CD14-positive monocyte (primary cell): ENCODE measurements around the gene AAGAB. TPM values are rescaled to one million over a fixed set of nuclear protein-coding genes. Genes with fewer than 3 reads are reported as not detected.

Experiments
- DNase-seq, 3 donors: peaks; one replicate each; pipeline ENCODE4 v3.0.0-alpha.2; 2011 to 2022
- H2AFZ ChIP-seq: 2 replicates; pipeline ENCODE4 v1.6.0; 2012; ENCODE audit warnings: mild to moderate bottlenecking, low read depth, low read length, inconsistent platforms; ENCODE audit not compliant: insufficient read depth, poor library complexity, severe bottlenecking
- H3K27ac ChIP-seq, 2 donors: 1 replicate in 1 of 2; 2 replicates in 1 of 2; pipeline ENCODE4 v1.5.1; 2012 to 2013; ENCODE audit warnings: low read length in 2 of 2, control low read depth in 1 of 2, inconsistent platforms in 1 of 2, low read depth in 1 of 2, mild to moderate bottlenecking in 1 of 2
- H3K27me3 ChIP-seq, 2 donors: one replicate each; pipeline versions ENCODE4 v1.6.0 to v1.6.1; 2011 to 2013; ENCODE audit warnings: low read length in 2 of 2; ENCODE audit not compliant: control insufficient read depth in 2 of 2, insufficient read depth in 2 of 2
- H3K36me3 ChIP-seq, 2 donors: replicated peaks in 1 of 2; 1 replicate in 1 of 2; 2 replicates in 1 of 2; pipeline versions ENCODE4 v1.5.1 to v1.6.1; 2012 to 2013; ENCODE audit warnings: low read length in 2 of 2, control low read depth in 1 of 2, inconsistent platforms in 1 of 2, mild to moderate bottlenecking in 1 of 2; ENCODE audit not compliant: insufficient read depth in 2 of 2, control insufficient read depth in 1 of 2
- H3K4me1 ChIP-seq, 2 donors: 1 replicate in 1 of 2; 2 replicates in 1 of 2; pipeline versions ENCODE4 v1.5.1 to v1.6.1; 2012 to 2013; ENCODE audit warnings: low read length in 2 of 2, control low read depth in 1 of 2, inconsistent platforms in 1 of 2, mild to moderate bottlenecking in 1 of 2, moderate library complexity in 1 of 2; ENCODE audit not compliant: insufficient read depth in 2 of 2, control insufficient read depth in 1 of 2
- H3K4me2 ChIP-seq: replicated peaks from 2 replicates; pipeline ENCODE3; 2012; ENCODE audit warnings: low read length, moderate library complexity, mild to moderate bottlenecking; ENCODE audit not compliant: poor library complexity, severe bottlenecking; ENCODE audit errors: extremely low read depth
- H3K4me3 ChIP-seq, 3 experiments: fragments of 200-600 bp in 1 of 3; sonication (generic) in 1 of 3; replicated peaks in 1 of 3; 1 replicate in 2 of 3; 2 replicates in 1 of 3; pipeline ENCODE4 v1.5.1; 2011 to 2013; ENCODE audit warnings: low read length in 3 of 3, mild to moderate bottlenecking in 3 of 3, control low read depth in 2 of 3, low read depth in 2 of 3, inconsistent platforms in 1 of 3, moderate library complexity in 1 of 3
- H3K79me2 ChIP-seq: 2 replicates; pipeline ENCODE4 v1.6.0; 2012; ENCODE audit warnings: mild to moderate bottlenecking, control low read depth, inconsistent platforms, low read length, moderate library complexity; ENCODE audit not compliant: insufficient read depth
- H3K9ac ChIP-seq: 2 replicates; pipeline ENCODE4 v1.6.0; 2017; ENCODE audit warnings: low read length, mild to moderate bottlenecking; ENCODE audit not compliant: insufficient read depth, poor library complexity, severe bottlenecking
- H3K9me3 ChIP-seq, 2 donors: replicated peaks in 1 of 2; 1 replicate in 1 of 2; 2 replicates in 1 of 2; pipeline versions ENCODE4 v1.5.1 to v1.6.1; 2012 to 2013; ENCODE audit warnings: low read length in 2 of 2, control low read depth in 1 of 2; ENCODE audit not compliant: control insufficient read depth in 1 of 2, insufficient read depth in 1 of 2
- H4K20me1 ChIP-seq: 2 replicates; pipeline ENCODE4 v1.6.0; 2012; ENCODE audit warnings: mild to moderate bottlenecking, low read length, control low read depth, moderate library complexity; ENCODE audit not compliant: insufficient read depth
- H3K27ac Mint-ChIP-seq, 7 donors: one replicate each; pipeline ENCODE4 v1.8.0; 2020; ENCODE audit warnings: mild to moderate bottlenecking in 7 of 7, mixed read lengths in 7 of 7, moderate library complexity in 6 of 7, inconsistent platforms in 2 of 7
- H3K27me3 Mint-ChIP-seq, 3 donors: one replicate each; pipeline ENCODE4 v1.8.0; 2021 to 2022; ENCODE audit warnings: low read depth in 3 of 3, mild to moderate bottlenecking in 3 of 3, mixed read lengths in 3 of 3, moderate library complexity in 3 of 3, inconsistent platforms in 1 of 3
- H3K36me3 Mint-ChIP-seq, 2 donors: one replicate each; pipeline ENCODE4 v1.8.0; 2020; ENCODE audit warnings: mixed read lengths in 2 of 2, inconsistent platforms in 1 of 2, mild to moderate bottlenecking in 1 of 2
- H3K4me1 Mint-ChIP-seq: one replicate; pipeline ENCODE4 v1.8.0; 2020; ENCODE audit warnings: mild to moderate bottlenecking, mixed read lengths
- H3K4me3 Mint-ChIP-seq, 2 donors: one replicate each; pipeline ENCODE4 v1.8.0; 2020; ENCODE audit warnings: mild to moderate bottlenecking in 2 of 2, mixed read lengths in 2 of 2, moderate library complexity in 1 of 2
- H3K9me3 Mint-ChIP-seq, 7 donors: one replicate each; pipeline ENCODE4 v1.8.0; 2020 to 2022; ENCODE audit warnings: mixed read lengths in 7 of 7, mild to moderate bottlenecking in 6 of 7, moderate library complexity in 6 of 7, inconsistent platforms in 2 of 7
- CTCF ChIP-seq: fragments of 200-600 bp; IDR thresholded peaks from one replicate; pipeline ENCODE4 v1.8.0; 2022; ENCODE audit warnings: antibody characterized with exemption, mild to moderate bottlenecking
- WGBS: methylation state at CpG from one replicate; pipeline ENCODE4 v1.1.5; 2013; ENCODE audit warnings: missing lambda C conversion rate; ENCODE audit not compliant: insufficient coverage; 5-methylcytosine and 5-hydroxymethylcytosine counted together
- intact Hi-C, 2 donors: fragments of 100-400 bp; cut with micrococcal nuclease; formaldehyde crosslinking; loops; one replicate each; pipeline versions ENCODE4 v1.15.0 to v1.15.1; 2023
- polyA plus RNA-seq, 3 donors: library from polyadenylated mRNA; depleted of rRNA in 1 of 3; unstranded in 2 of 3; stranded (reverse) in 1 of 3; fragments of 300-500 nt in 2 of 3; fragments of >200 nt in 1 of 3; fragmentation: Illumina TruSeq in 2 of 3; gene quantifications; 1 replicate in 2 of 3; 2 replicates in 1 of 3; pipeline ENCODE4 v1.2.3, GENCODE V29; 2012 to 2021

AAGAB gene
- polyA plus RNA-seq, 3 donors = 11.2 to 40.4 (median 30.1) TPM

GRCh38 chr15:67152429-67152828 lies 102.0 kb downstream of the AAGAB start:
- H2AFZ ChIP-seq = no peak overlapping the region
- Mint-ChIP-seq H3K4me1 (peaks cover 53% of the 10 kb centered on the region), H3K36me3 (peaks cover 36 to 41% of the 10 kb centered on the region in 2 donors), H3K4me3 (no peak overlapping the region), H3K27ac (peak overlapping the region in 2 of 7 donors; percentile 46 to 52), H3K9me3 (peaks cover 0 to 6% (median 4%) of the 10 kb centered on the region in 7 donors), H3K27me3 (peaks cover 0 to 2% (median 0%) of the 10 kb centered on the region in 3 donors)
- DNase-seq = no peak
- peaks cover 0 to 9% of the 10 kb centered on the region in 2 donors for H3K36me3 ChIP-seq
- intact Hi-C loops = loop anchor here (5.0 kb wide), 2 partner anchors 35 to 45 kb away; no protein-coding TSS in a partner anchor
- WGBS = no CpG with 5 or more reads among the region's 1 CpG
- no peaks in the 10 kb centered on the region for H3K27me3 ChIP-seq
- no peak overlapping the region for H3K4me2 ChIP-seq
- peaks cover 35 to 36% of the 10 kb centered on the region in 2 donors for H3K4me1 ChIP-seq
- H3K4me3 ChIP-seq = no peak overlapping the region
- peaks cover 59% of the 10 kb centered on the region for H3K79me2 ChIP-seq
- H4K20me1 ChIP-seq = peaks cover 2% of the 10 kb centered on the region
- no peak for TF ChIP-seq CTCF
- no peak overlapping the region for H3K27ac ChIP-seq
- H3K9ac ChIP-seq = no peak overlapping the region
- H3K9me3 ChIP-seq = no peaks in the 10 kb centered on the region

Other genes starting within 250 kb of the AAGAB start
- gene SMAD3, start 189.1 kb downstream of the AAGAB start, polyA plus RNA-seq = 10 to 100 TPM in 1 of 3 donors, 1 to 10 TPM in 2; 4.4 to 41.7 (median 5.4) TPM
- gene IQCH, start 125 bp upstream of the AAGAB start, polyA plus RNA-seq = under 1 TPM in 1 of 3 donors, not detected in 2; 0.03 TPM